ENCODE measurements around the gene WNK2.
"Not testable (repeated sequence)": the region's sequence is repeated elsewhere in the genome, so short reads cannot be mapped to it uniquely, and the experiment has no call there.

The WNK2 gene

DNA sequence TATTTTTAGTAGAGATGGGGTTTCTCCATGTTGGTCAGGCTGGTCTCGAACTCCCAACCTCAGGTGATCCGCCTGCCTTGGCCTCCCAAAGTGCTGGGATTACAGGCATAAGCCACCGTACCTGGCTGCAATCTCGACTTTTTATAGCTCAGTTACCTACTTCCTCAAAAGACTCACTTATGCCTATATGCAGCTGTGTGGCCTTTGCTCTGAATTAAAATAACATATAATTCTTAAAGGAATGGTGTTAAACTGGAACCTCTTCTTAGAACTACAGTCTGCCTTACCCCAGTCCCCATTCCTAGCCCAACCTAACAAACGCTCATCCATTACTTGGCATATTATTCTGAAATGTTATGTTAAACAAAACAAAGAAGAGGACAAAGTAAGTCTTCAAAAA, 157.9 kb downstream of the WNK2 start:
- H2BK120ac ChIP-seq (ENCODE audit: low read depth, low read length); H3K9ac ChIP-seq (ENCODE audit: low read depth, low read length, poor library complexity); H3K79me1 ChIP-seq (ENCODE audit: low read depth, low read length); H3K4me1 ChIP-seq (ENCODE audit: control insufficient read depth in 2 of 2, insufficient read depth in 1 of 2, low read depth in 1 of 2, low read length in 2 of 2); DNase-seq (ENCODE audit: low spot score); H2BK12ac ChIP-seq (ENCODE audit: low read length); H4K8ac ChIP-seq (ENCODE audit: low read depth, low read length); H3K36me3 ChIP-seq (replicated peaks in 1 of 2; ENCODE audit: control insufficient read depth in 2 of 2, insufficient read depth in 2 of 2, low read length in 2 of 2); H3K27ac ChIP-seq (replicated peaks; ENCODE audit: low read length); H3K23ac ChIP-seq (ENCODE audit: low read depth, low read length, poor library complexity); H2BK5ac ChIP-seq (ENCODE audit: low read length); H2BK15ac ChIP-seq (ENCODE audit: low read length); H3K18ac ChIP-seq (ENCODE audit: low read length); H3K4ac ChIP-seq (ENCODE audit: low read length); H3K4me2 ChIP-seq (ENCODE audit: insufficient read depth, low read length, poor library complexity, severe bottlenecking); H2AK5ac ChIP-seq (ENCODE audit: low read depth, low read length); H2AFZ ChIP-seq (ENCODE audit: low read length); H4K91ac ChIP-seq (ENCODE audit: low read depth, low read length, poor library complexity); H3K14ac ChIP-seq (ENCODE audit: low read length); H3K4me3 ChIP-seq (ENCODE audit: low read length in 2 of 2): not testable (repeated sequence)
- Histone ChIP-seq H3K9me3 (replicated peaks in 1 of 2; ENCODE audit: control insufficient read depth in 2 of 2, insufficient read depth in 1 of 2, low read depth in 1 of 2, low read length in 2 of 2) (peaks cover 5 to 14% of the 10 kb centered on the region in 2 donors), H3K27me3 (ENCODE audit: control insufficient read depth in 3 of 3, insufficient read depth in 3 of 3, low read depth in 1 of 3, low read length in 3 of 3) (peaks cover 5 to 26% (median 9%) of the 10 kb centered on the region in 3 experiments)
- WGBS, 2 donors (ENCODE audit: extremely low coverage in 2 of 2, insufficient read length in 2 of 2, insufficient replicate concordance in 1 of 2), result no CpG with 5 or more reads among the region's 5 CpGs

DNA sequence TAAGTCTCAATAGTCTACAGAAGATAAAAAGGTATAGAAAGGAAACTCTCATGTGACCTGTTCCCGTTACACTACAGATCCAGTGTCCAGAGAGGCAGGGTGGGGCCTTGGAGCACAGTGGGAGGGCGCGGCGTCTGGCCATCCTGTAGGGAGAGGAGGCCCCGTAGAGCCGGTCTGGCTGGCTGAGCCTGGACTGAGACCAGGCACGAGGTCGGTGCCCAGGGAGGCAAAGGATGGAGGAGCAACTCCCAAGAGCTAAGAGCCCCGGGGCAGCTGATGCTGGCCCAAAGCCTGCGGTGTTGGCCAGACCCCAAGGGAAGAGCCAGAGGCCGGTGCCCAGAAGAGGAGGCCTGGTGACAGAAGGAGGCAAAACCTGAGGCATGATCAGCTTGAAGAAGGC, 158.5 kb downstream of the WNK2 start:
- not testable (repeated sequence) for H3K4me3 ChIP-seq (ENCODE audit: low read length in 2 of 2); H3K18ac ChIP-seq (ENCODE audit: low read length); H2AFZ ChIP-seq (ENCODE audit: low read length); H3K4me1 ChIP-seq (ENCODE audit: control insufficient read depth in 2 of 2, insufficient read depth in 1 of 2, low read depth in 1 of 2, low read length in 2 of 2); H3K4ac ChIP-seq (ENCODE audit: low read length); H2BK120ac ChIP-seq (ENCODE audit: low read depth, low read length); H2BK15ac ChIP-seq (ENCODE audit: low read length); H4K91ac ChIP-seq (ENCODE audit: low read depth, low read length, poor library complexity); H2BK5ac ChIP-seq (ENCODE audit: low read length); H4K8ac ChIP-seq (ENCODE audit: low read depth, low read length); H3K23ac ChIP-seq (ENCODE audit: low read depth, low read length, poor library complexity); H3K9ac ChIP-seq (ENCODE audit: low read depth, low read length, poor library complexity); H3K27ac ChIP-seq (replicated peaks; ENCODE audit: low read length); H3K79me1 ChIP-seq (ENCODE audit: low read depth, low read length); H2AK5ac ChIP-seq (ENCODE audit: low read depth, low read length); H2BK12ac ChIP-seq (ENCODE audit: low read length); H3K36me3 ChIP-seq (replicated peaks in 1 of 2; ENCODE audit: control insufficient read depth in 2 of 2, insufficient read depth in 2 of 2, low read length in 2 of 2); H3K4me2 ChIP-seq (ENCODE audit: insufficient read depth, low read length, poor library complexity, severe bottlenecking); H3K14ac ChIP-seq (ENCODE audit: low read length); DNase-seq (ENCODE audit: low spot score)
- no CpG with 5 or more reads among the region's 11 CpGs for WGBS, 2 donors (ENCODE audit: extremely low coverage in 2 of 2, insufficient read length in 2 of 2, insufficient replicate concordance in 1 of 2)
- Histone ChIP-seq H3K27me3 (ENCODE audit: control insufficient read depth in 3 of 3, insufficient read depth in 3 of 3, low read depth in 1 of 3, low read length in 3 of 3) (peaks cover 5 to 32% (median 16%) of the 10 kb centered on the region in 3 experiments), H3K9me3 (replicated peaks in 1 of 2; ENCODE audit: control insufficient read depth in 2 of 2, insufficient read depth in 1 of 2, low read depth in 1 of 2, low read length in 2 of 2) (peaks cover 4 to 14% of the 10 kb centered on the region in 2 donors)

DNA sequence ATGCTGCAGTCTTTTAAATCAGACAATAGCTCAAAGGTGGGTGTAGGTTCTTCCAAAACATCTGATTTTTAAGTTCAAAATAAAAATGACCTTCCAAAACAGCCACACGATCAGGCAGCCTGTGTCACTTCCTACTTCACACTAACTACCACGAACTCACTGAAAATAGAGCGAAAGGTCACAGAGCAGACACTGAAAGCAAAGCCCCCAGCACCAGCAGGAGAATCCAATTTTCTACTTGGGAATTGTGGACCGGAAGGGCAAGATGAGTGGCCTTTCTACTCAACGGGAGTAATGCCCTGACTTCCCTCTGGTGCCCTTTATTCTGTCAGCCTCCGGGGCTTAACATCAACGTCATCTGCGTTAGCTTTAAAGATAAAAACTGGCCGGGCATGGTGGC, 159.7 kb downstream of the WNK2 start:
- Histone ChIP-seq H2BK5ac (ENCODE audit: low read length) (no peak overlapping the region), H2BK12ac (ENCODE audit: low read length) (no peak overlapping the region), H4K8ac (ENCODE audit: low read depth, low read length) (no peak overlapping the region), H2AK5ac (ENCODE audit: low read depth, low read length) (no peak overlapping the region), H3K9ac (ENCODE audit: low read depth, low read length, poor library complexity) (no peak overlapping the region), H3K36me3 (replicated peaks in 1 of 2; ENCODE audit: control insufficient read depth in 2 of 2, insufficient read depth in 2 of 2, low read length in 2 of 2) (no peaks in the 10 kb centered on the region), H3K9me3 (replicated peaks in 1 of 2; ENCODE audit: control insufficient read depth in 2 of 2, insufficient read depth in 1 of 2, low read depth in 1 of 2, low read length in 2 of 2) (peaks cover 3 to 8% of the 10 kb centered on the region in 2 donors), H3K4me3 (ENCODE audit: low read length in 2 of 2) (no peak overlapping the region), H2BK15ac (ENCODE audit: low read length) (no peak overlapping the region), H3K18ac (ENCODE audit: low read length) (no peak overlapping the region), H3K14ac (ENCODE audit: low read length) (no peak overlapping the region), H3K27ac (replicated peaks; ENCODE audit: low read length) (no peak overlapping the region), H2AFZ (ENCODE audit: low read length) (peak overlapping the region; percentile 49), H3K23ac (ENCODE audit: low read depth, low read length, poor library complexity) (no peak overlapping the region), H3K4me2 (ENCODE audit: insufficient read depth, low read length, poor library complexity, severe bottlenecking) (no peak overlapping the region), H2BK120ac (ENCODE audit: low read depth, low read length) (no peak overlapping the region), H3K4ac (ENCODE audit: low read length) (no peak overlapping the region), H3K27me3 (ENCODE audit: control insufficient read depth in 3 of 3, insufficient read depth in 3 of 3, low read depth in 1 of 3, low read length in 3 of 3) (peaks cover 5 to 35% (median 21%) of the 10 kb centered on the region in 3 experiments), H3K4me1 (ENCODE audit: control insufficient read depth in 2 of 2, insufficient read depth in 1 of 2, low read depth in 1 of 2, low read length in 2 of 2) (peaks cover 4 to 5% of the 10 kb centered on the region in 2 donors), H3K79me1 (ENCODE audit: low read depth, low read length) (no peaks in the 10 kb centered on the region), H4K91ac (ENCODE audit: low read depth, low read length, poor library complexity) (no peak overlapping the region)
- no CpG with 5 or more reads among the region's 9 CpGs for WGBS, 2 donors (ENCODE audit: extremely low coverage in 2 of 2, insufficient read length in 2 of 2, insufficient replicate concordance in 1 of 2)
- no peak for DNase-seq (ENCODE audit: low spot score)

DNA sequence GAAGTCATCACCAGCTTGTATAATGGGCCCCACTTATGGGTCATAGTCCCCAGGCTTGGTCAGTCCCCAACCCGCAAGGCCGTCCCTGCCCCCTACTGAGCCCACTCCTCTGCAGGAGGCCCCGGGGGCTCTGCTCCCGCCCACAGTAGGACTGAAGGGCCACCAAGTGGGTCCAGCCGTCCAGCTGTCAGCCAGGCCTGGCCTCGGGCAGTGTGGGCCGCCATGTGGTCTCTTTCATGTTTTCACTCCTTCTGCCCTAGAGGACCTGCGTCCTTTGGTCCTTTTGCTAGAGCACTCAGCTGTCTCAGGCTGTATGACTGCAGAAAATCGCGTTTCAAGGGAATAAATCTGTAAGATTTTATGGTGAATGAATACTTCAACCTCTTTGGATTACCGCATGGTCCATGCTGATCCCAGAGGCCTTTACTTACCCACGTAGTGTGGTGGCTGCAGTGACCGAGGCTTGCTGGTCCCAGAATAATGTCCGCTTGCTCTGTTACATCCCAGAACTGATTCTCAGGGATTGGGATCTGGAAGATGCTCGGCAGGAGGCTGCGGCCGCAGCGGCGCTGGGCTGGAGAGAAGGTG, 161.8 kb downstream of the WNK2 start:
- peaks cover 5 to 35% (median 21%) of the 10 kb centered on the region in 3 experiments for H3K27me3 ChIP-seq (ENCODE audit: control insufficient read depth in 3 of 3, insufficient read depth in 3 of 3, low read depth in 1 of 3, low read length in 3 of 3)
- peak overlapping the region; percentile 40 to 76 for H3K4me3 ChIP-seq (ENCODE audit: low read length in 2 of 2)
- H3K27ac ChIP-seq (replicated peaks; ENCODE audit: low read length), result no peak overlapping the region
- peak overlapping the region; percentile 89 for H2AFZ ChIP-seq (ENCODE audit: low read length)
- peak overlapping the region; percentile 89 for H3K18ac ChIP-seq (ENCODE audit: low read length)
- no peaks in the 10 kb centered on the region for H3K79me1 ChIP-seq (ENCODE audit: low read depth, low read length)
- H3K36me3 ChIP-seq (replicated peaks in 1 of 2; ENCODE audit: control insufficient read depth in 2 of 2, insufficient read depth in 2 of 2, low read length in 2 of 2), result no peaks in the 10 kb centered on the region
- peak overlapping the region; percentile 89 for H3K4me2 ChIP-seq (ENCODE audit: insufficient read depth, low read length, poor library complexity, severe bottlenecking)
- H2BK15ac ChIP-seq (ENCODE audit: low read length), result peak overlapping the region; percentile 97
- H3K4me1 ChIP-seq (ENCODE audit: control insufficient read depth in 2 of 2, insufficient read depth in 1 of 2, low read depth in 1 of 2, low read length in 2 of 2), result peaks cover 4 to 5% of the 10 kb centered on the region in 2 donors
- H4K8ac ChIP-seq (ENCODE audit: low read depth, low read length), result peak overlapping the region; percentile 6
- peak overlapping the region; percentile 52 for H3K23ac ChIP-seq (ENCODE audit: low read depth, low read length, poor library complexity)
- no peak overlapping the region for H4K91ac ChIP-seq (ENCODE audit: low read depth, low read length, poor library complexity)
- no CpG with 5 or more reads among the region's 19 CpGs for WGBS, 2 donors (ENCODE audit: extremely low coverage in 2 of 2, insufficient read length in 2 of 2, insufficient replicate concordance in 1 of 2)
- H2AK5ac ChIP-seq (ENCODE audit: low read depth, low read length), result no peak overlapping the region
- H3K4ac ChIP-seq (ENCODE audit: low read length), result no peak overlapping the region
- peak overlapping the region; percentile 86 for H3K9ac ChIP-seq (ENCODE audit: low read depth, low read length, poor library complexity)
- H2BK120ac ChIP-seq (ENCODE audit: low read depth, low read length), result no peak overlapping the region
- no peaks in the 10 kb centered on the region for H3K9me3 ChIP-seq (replicated peaks in 1 of 2; ENCODE audit: control insufficient read depth in 2 of 2, insufficient read depth in 1 of 2, low read depth in 1 of 2, low read length in 2 of 2)
- no peak overlapping the region for H2BK12ac ChIP-seq (ENCODE audit: low read length)
- H2BK5ac ChIP-seq (ENCODE audit: low read length), result no peak overlapping the region
- peak; percentile 4 for DNase-seq (ENCODE audit: low spot score)
- no peak overlapping the region for H3K14ac ChIP-seq (ENCODE audit: low read length)

Data from neuronal stem cell (in vitro differentiated cells).